ENCODE measurements around the gene BRSK2.

- TF ChIP-seq CTCF (IDR thresholded peaks at IDR 0.05): no peak
- no peak for TF ChIP-seq ZFX (IDR thresholded peaks at IDR 0.05; ENCODE audit: borderline replicate concordance)
Observed at GRCh38 chr11:1396375-1396841, 6.7 kb downstream of the BRSK2 start.

All from 22Rv1 (cell line).